SIG-M5 treated with dmso at 0.1 percent for 504 hours (cell line): Measurements from ENCODE around the gene TSPAN18.

Source experiments
- DNase-seq: peaks from one replicate; lab custom pipeline; 2025; ENCODE audit not compliant: unreplicated experiment; lab: John Stamatoyannopoulos, UW

The TSPAN18 gene

DNA sequence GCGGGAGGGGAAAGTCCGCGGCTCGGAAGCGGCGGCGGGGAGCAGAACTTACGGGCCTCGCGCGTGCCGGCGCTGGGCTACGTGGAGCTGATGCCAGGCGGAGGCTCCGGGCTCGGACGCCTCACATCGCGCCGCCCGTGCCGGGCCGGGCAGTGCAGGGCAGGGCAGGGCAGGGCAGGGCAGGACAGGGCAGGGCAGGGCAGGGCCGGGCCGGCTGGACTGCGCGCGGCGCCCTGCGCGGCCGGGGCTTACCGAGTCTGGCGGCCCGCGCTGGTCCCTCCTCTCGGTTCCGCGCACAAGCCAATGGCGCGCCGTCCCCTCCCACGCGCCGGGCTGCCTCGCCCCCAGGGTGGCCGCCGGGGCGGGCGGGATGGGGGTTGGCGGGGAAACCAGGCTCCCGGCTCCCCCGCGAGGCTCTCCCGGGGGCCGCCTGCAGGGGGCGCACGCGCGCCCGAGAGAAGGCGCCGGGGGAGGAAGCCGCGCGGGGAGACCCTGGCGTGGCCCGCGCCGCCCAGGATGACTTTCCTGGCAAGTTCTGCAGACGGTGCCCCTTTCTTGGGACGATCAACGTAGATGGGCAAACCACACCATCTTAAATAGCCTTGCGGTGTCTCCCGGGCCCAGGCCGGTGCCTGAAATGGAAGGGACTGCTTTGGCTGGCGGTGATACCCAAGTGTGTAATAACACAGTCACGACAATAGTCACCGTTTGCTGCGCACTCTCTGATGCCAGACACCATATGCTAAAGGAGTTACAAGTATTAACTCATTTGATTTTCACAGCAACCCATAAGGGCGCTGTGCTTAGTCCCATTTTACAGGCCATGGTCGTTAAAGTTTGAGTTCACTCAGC lies 224.1 kb downstream of the TSPAN18 start, which contains the start of gene TP53I11:
TSS of gene TP53I11 (minus strand) at position 259 of the 852 bp plus-strand sequence. CDS start 12,548 bp downstream, outside the sequence.
- DNase-seq: no peak

- DNase-seq: no peak
Observed at GRCh38 chr11:44952082-44952481, 225.3 kb downstream of the TSPAN18 start.

DNA sequence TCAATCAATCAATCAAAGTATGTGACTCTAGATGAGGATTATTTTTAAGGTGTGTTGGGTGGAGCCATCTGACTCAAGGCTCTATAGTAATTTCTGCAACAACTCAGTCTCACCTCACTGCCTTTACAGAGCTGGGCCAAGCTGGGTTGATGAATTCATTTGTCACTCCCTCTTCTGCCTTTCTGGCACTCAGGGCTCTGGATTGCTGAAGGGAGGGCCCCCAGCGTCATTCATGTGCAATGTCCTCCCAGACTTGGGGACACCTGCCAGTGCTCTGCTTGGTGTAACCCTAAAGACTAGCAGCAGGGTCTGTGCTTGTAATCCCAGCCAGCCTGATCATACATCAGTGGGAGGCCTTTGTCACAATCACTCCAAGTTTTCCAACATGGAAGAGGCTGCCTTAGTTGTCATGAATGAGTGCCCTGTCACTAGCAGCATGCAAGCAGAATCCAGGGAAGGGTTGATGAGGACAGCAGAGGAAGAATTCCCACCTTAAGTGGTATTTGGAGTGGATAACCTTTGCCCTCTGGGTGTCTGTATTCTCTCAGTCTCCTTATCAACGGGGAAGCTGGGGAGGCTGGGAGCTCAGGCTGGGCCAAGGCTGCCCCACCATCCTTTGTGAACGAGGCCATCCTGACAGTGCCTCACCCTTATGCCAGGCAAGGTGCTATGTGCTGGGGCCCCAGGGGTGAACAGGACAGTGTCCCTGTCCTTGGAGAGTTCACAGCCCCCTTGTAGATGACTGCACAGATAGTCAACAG lies 225.9 kb downstream of the TSPAN18 start:
- no peak for DNase-seq

DNA sequence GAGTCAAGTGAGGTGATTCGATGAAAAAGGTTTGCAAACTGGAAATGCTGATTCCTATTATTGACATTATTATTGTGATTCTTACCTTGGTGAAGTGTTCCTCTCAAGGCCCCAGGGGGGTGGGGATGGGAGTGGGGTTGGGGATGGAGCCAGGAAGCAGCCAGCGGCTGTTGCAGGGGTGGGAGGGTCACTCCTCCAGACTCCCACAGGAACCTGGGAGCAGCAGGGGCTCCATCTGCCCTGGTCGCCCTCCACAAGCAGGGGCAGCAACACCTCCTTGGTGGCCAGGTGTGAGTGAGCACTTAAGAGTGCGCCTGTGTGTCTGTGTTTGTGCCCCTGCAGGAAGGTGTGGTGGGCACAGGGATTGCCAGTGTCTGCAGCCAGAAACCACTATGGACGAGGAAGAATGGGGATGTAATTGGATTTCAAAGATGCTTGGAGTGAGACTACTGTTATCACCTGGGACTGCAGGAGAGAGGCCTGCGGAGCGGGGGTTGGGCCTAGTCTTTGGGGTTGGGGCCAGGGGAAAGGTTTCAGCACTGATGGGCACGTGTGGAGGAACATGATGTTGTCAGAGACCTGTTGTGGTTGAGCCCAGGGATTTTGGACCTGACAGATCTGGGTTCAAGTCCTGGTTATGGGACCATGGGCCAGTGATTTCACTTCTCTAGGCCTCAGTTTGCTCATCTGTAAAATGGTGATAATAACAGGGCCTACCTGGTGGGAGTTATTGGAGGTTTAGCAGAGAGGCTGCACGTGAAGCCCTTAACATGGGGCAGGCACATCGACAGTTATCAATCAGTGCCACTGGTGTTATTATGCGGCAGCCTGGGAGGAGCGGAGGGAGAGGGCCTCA lies 227.5 kb downstream of the TSPAN18 start:
- DNase-seq: no peak

DNA sequence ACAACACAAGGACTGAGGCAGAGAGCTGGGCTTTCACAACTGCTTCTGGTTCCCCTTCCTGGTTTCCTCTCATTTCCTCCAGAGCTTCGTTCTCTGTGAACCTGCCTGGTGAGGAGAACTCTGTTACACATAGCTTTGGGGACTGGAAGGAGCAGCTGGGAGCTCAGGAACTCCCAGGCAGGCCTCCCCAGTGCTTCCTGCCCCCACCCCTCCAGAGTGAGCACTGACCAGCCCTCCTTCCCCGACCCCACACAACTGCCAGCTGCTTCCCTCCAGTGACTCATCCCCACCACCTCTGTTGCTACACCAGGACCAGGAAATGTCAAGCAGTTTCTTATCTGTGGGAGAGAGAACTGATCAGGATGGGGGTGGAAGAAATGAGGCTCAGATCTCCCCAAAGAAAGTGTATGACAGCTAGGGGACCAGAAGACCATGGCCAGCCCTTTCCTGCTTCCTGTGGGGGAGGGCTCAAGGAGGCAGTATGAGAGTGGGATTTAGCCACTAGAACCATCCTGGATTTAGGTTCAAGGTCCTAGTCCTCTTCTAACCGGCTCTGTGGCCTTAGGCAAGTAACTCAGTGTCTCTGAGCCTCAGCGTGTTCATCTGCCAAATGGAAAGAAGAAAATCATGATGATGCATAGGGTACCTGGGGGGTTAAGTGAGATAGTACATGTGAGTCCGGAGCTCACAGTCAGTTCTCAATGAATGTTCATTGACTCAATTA lies 228.4 kb downstream of the TSPAN18 start:
- peak; percentile 73 for DNase-seq

- DNase-seq: no peak
Observed at GRCh38 chr11:44957040-44957515, 230.3 kb downstream of the TSPAN18 start.

GRCh38 chr11:44957776-44958564 lies 231.2 kb downstream of the TSPAN18 start:
- no peak for DNase-seq

- no peak for DNase-seq
Observed at GRCh38 chr11:44959064-44959463, 232.3 kb downstream of the TSPAN18 start.

- no peak for DNase-seq
Observed at GRCh38 chr11:44960200-44960845, 233.6 kb downstream of the TSPAN18 start.

GRCh38 chr11:44962464-44962863 lies 235.7 kb downstream of the TSPAN18 start:
- DNase-seq: no peak

- DNase-seq: no peak
Observed at GRCh38 chr11:44963136-44963535, 236.4 kb downstream of the TSPAN18 start.

- no peak for DNase-seq
Observed at GRCh38 chr11:44963948-44964347, 237.2 kb downstream of the TSPAN18 start.

DNA sequence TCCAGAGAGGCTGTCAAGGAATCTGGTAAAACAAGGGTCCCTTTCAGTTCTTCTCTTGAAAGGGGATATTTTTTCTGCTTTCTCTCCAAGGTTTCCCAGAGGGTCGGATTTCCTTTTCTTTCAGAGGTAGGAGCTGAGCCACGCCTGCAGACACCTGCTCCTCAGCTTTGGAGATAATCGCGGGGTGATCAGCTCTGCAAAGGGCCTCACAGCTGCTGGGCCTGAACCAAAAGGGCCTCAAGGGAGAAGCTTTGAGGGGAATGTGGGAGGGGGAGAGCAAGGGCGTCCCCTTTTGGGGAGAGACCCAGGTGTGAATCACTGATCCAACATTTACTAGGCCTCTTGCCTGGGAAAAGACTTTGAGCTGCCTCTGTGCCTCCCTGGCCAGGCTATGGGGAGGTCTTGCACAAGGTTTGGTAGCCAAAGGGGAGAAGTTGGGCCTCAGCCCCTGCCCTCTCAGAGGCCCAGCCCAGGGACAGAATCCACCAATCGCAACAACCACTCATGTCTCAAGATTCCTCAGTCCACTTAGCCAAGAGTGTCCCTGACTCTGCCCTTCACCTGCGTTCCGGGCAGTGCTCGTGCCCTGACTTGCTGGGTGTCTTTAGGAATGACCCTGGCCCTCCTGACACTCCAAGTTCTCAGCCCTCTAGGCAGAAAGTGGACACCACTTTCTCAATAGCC lies 237.9 kb downstream of the TSPAN18 start:
- no peak for DNase-seq

DNA sequence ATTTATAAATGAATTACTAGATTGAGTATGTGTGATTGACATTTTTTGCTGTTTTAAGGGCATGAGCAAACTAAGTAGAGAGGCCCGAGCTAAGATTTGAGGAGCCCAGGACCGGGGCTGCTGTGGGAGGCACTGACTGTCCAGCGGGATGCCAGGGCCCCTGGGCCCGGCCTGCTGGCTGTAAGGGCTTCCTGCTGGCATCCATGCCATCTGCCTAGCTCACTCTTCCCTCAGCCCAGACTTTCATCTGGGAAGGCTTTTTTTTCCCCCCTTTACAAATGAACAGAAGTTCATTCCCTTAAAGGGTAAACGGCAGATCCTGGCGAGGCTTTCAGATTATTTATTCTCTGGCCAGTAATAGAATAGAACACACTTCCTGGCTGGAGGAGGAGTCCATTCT lies 239.9 kb downstream of the TSPAN18 start:
- DNase-seq: no peak

DNA sequence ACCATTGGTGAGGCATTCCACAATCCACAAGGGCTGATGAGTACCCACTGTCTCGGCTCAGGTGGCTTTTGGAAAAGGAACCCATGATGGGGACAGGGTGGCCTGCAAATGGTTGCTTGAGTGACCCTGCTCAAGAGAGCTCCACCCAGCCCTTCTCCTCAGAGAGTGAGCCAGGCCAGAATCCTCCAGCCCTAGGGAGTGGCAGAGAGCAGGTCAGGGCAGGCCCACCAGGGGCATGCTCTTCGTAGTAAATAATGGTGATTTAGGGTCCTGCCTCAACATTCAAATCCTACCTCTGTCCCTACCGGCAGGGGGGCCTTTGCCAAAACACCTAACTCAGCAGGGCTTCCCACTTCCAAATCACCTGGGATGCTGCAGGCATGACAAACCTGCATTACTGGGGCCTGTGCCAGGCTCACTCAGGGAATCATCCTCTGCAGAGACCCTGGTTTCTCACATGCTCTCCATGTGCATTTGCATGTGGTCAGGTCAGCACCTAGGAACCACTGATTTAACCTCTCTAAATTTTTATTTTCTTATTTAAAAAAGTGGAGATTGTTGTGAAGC lies 241.3 kb downstream of the TSPAN18 start:
- no peak for DNase-seq

- no peak for DNase-seq
Observed at GRCh38 chr11:44968510-44968909, 241.7 kb downstream of the TSPAN18 start.

- no peak for DNase-seq
Observed at GRCh38 chr11:44969651-44970252, 243.0 kb downstream of the TSPAN18 start.

GRCh38 chr11:44970293-44970692 lies 243.5 kb downstream of the TSPAN18 start:
- peak; percentile 49 for DNase-seq
